ENCODE data around the gene C14orf119. TPM values are rescaled to one million over a fixed set of nuclear protein-coding genes. Genes with fewer than 3 reads are reported as not detected.
A peak's percentile ranks its signal among the peaks of the same experiment; 100 is the strongest.

Gene C14orf119
- total and polyA plus RNA-seq, 10 donors: 28.0 to 47.0 (median 39.0) TPM

GRCh38 chr14:23131482-23131881, 36.2 kb downstream of the C14orf119 start:
- WGBS, 5 donors: 72 to 94% (median 84%) methylated on average over 5 of the region's 5 CpGs
- intact Hi-C loops (cut with DNase I; ENCODE audit: low total_unique reads): no loop called here

DNA sequence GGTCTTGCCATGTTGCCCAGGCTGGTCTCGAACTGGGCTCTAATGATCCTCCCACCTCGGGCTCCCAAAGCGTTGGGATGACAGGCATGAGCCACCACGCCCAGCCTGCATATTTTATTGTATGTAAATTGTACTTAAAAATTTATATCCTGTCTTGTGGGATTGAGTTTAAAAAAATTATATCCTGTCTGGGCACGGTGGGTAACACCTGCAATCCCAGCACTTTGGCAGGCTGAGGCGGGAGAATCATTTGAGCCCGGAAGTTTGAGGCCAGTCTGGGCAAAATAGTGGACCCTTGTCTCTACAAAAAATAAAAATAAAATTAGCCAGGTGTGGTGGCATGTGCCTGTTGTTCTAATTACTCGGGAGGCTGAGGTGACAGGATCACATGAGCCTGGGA, 37.7 kb downstream of the C14orf119 start:
- Histone ChIP-seq H3K9me3 (no peaks in the 10 kb centered on the region), H3K4me3 (no peak overlapping the region), H3K27ac (no peak overlapping the region), H3K36me3 (peaks cover 0 to 46% (median 0%) of the 10 kb centered on the region in 6 donors), H3K27me3 (replicated peaks in 1 of 7) (no peaks in the 10 kb centered on the region), H3K4me1 (peaks cover 0 to 37% (median 13%) of the 10 kb centered on the region in 6 donors)
- TF ChIP-seq POLR2AphosphoS5 (IDR thresholded peaks at IDR 0.05) (no peak), POLR2A (IDR thresholded peaks at IDR 0.05) (no peak)
- TF ChIP-seq, protein P1, sequence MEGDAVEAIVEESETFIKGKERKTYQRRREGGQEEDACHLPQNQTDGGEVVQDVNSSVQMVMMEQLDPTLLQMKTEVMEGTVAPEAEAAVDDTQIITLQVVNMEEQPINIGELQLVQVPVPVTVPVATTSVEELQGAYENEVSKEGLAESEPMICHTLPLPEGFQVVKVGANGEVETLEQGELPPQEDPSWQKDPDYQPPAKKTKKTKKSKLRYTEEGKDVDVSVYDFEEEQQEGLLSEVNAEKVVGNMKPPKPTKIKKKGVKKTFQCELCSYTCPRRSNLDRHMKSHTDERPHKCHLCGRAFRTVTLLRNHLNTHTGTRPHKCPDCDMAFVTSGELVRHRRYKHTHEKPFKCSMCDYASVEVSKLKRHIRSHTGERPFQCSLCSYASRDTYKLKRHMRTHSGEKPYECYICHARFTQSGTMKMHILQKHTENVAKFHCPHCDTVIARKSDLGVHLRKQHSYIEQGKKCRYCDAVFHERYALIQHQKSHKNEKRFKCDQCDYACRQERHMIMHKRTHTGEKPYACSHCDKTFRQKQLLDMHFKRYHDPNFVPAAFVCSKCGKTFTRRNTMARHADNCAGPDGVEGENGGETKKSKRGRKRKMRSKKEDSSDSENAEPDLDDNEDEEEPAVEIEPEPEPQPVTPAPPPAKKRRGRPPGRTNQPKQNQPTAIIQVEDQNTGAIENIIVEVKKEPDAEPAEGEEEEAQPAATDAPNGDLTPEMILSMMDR (IDR thresholded peaks at IDR 0.05 in 8 of 11, conservative IDR thresholded peaks at IDR 0.05 in 3 of 11): no peak
- DNase-seq: peak; percentile 3
- WGBS, 5 donors: 69 to 76% (median 71%) methylated on average over 8 of the region's 8 CpGs
- intact Hi-C loops (cut with DNase I; ENCODE audit: low total_unique reads): no loop called here

More at GRCh38 chr14:23131482-23131881, 36.2 kb downstream of the C14orf119 start:
- Histone ChIP-seq H3K4me1 (peaks cover 0 to 39% (median 13%) of the 10 kb centered on the region in 6 donors), H3K9me3 (no peaks in the 10 kb centered on the region), H3K27me3 (replicated peaks in 1 of 7) (no peaks in the 10 kb centered on the region), H3K27ac (no peak overlapping the region), H3K36me3 (peaks cover 0 to 46% (median 2%) of the 10 kb centered on the region in 6 donors), H3K4me3 (no peak overlapping the region)
- DNase-seq: peak; percentile 36
- no peak for TF ChIP-seq POLR2A (IDR thresholded peaks at IDR 0.05)
- no peak for TF ChIP-seq POLR2AphosphoS5 (IDR thresholded peaks at IDR 0.05)
- TF ChIP-seq, protein P1 (IDR thresholded peaks at IDR 0.05 in 8 of 11, conservative IDR thresholded peaks at IDR 0.05 in 3 of 11): no peak

- Histone ChIP-seq H3K4me1 (peaks cover 0 to under 1% (median 0%) of the 10 kb centered on the region in 6 donors), H3K27ac (no peak overlapping the region), H3K9me3 (no peaks in the 10 kb centered on the region), H3K36me3 (peaks cover 0 to 55% (median 0%) of the 10 kb centered on the region in 6 donors), H3K4me3 (no peak overlapping the region), H3K27me3 (replicated peaks in 1 of 7) (no peaks in the 10 kb centered on the region)
- peak; percentile 61 for DNase-seq
- intact Hi-C loops (cut with DNase I; ENCODE audit: low total_unique reads): no loop called here
- TF ChIP-seq POLR2A (IDR thresholded peaks at IDR 0.05): no peak
- TF ChIP-seq, protein P1 (IDR thresholded peaks at IDR 0.05 in 8 of 11, conservative IDR thresholded peaks at IDR 0.05 in 3 of 11): no peak
- TF ChIP-seq POLR2AphosphoS5 (IDR thresholded peaks at IDR 0.05): no peak
- 82 to 94% (median 88%) methylated on average over 15 to 16 of the region's 16 CpGs for WGBS, 5 donors
Measured at GRCh38 chr14:23136566-23137133, 41.3 kb downstream of the C14orf119 start.

DNA sequence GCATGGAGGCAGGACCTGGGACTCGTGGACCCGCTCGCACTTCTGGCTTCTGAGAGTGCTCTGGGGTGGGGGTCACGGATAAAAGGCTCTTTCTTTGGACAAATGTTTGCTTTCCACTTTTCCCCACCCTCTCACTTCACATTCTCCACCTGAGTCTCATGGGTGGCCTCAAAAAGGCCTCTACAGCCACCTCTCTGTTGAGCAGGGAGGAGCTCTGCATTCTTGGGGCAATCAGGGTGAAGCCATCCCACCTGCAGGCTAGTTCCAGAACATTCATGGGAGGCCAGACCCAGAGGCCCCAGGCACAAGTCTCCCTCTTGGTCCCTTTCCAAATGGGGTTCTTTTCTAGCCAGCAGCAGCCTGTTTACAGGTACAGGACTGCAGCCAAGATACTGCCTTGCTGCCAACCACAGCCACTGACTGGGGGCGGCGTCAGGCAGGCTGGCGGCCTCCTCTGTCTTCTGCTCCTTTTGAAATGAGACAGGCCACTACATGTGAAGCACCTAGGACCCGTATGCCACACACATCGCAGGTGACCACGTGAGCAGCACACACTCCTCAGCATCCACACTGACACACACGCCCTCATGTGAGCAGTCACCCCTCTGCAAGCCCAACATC, 42.0 kb downstream of the C14orf119 start:
- Histone ChIP-seq H3K9me3 (no peaks in the 10 kb centered on the region), H3K4me1 (no peaks in the 10 kb centered on the region), H3K27ac (no peak overlapping the region), H3K4me3 (no peak overlapping the region), H3K36me3 (peaks cover 0 to 53% (median 0%) of the 10 kb centered on the region in 6 donors), H3K27me3 (replicated peaks in 1 of 7) (no peaks in the 10 kb centered on the region)
- TF ChIP-seq, protein P1 (IDR thresholded peaks at IDR 0.05 in 8 of 11, conservative IDR thresholded peaks at IDR 0.05 in 3 of 11): no peak
- no peak for TF ChIP-seq POLR2A (IDR thresholded peaks at IDR 0.05)
- no peak for TF ChIP-seq POLR2AphosphoS5 (IDR thresholded peaks at IDR 0.05)
- peak; percentile 43 for DNase-seq
- 90 to 94% (median 92%) methylated on average over 10 to 11 of the region's 11 CpGs for WGBS, 5 donors
- intact Hi-C loops (cut with DNase I; ENCODE audit: low total_unique reads): no loop called here
